K562 (cell line): ENCODE measurements around the gene LIMCH1. TPM values are rescaled to one million over a fixed set of nuclear protein-coding genes. Genes with fewer than 3 reads are reported as not detected.

Source experiments
- ATAC-seq: fragments of 200-7000 bp; cut with Tn5 transposase; 3 replicates; pipeline ENCODE4 v1.9.1; 2020; ENCODE audit warnings: moderate library complexity
- BruUV-seq: library from RNA; stranded (reverse); fragments of 400-500 nt; replicated peaks from 2 replicates; lab custom pipeline; 2021; lab: Mats Ljungman, UMichigan
- CTCF ChIA-PET: fragments of 300-600 bp; formaldehyde crosslinking; extraction: SDS; loops from one replicate; lab custom pipeline; 2021; ENCODE audit warnings: low intra/inter-chr PET ratio; lab: Yijun Ruan, JAX
- POLR2A ChIA-PET: fragments of 300-600, 350-650 bp; sonication (Branson Sonifier 250); formaldehyde crosslinking; extraction: SDS; loops from one replicate; lab custom pipeline; 2021; ENCODE audit warnings: antibody characterized with exemption, inconsistent platforms; lab: Yijun Ruan, JAX
- DNase-seq, 4 experiments: peaks; one replicate each; pipeline versions ENCODE4 v3.0.0 to v3.0.0-alpha.2; 2011 to 2018; ENCODE audit warnings: low spot score in 3 of 4, mixed read lengths in 3 of 4; ENCODE audit errors: extremely low read depth in 1 of 4
- FAIRE-seq: peaks from 2 replicates; lab custom pipeline; 2011; peaks lifted over from hg19 to GRCh38; lab: Jason Lieb, UNC
- H2AFZ ChIP-seq: 2 replicates; pipeline ENCODE4 v1.6.0; 2011; ENCODE audit warnings: low read depth, low read length, control low read depth, inconsistent platforms
- H3K27ac ChIP-seq: fragments of 200-600 bp; 3 replicates; pipeline ENCODE4 v1.8.0; 2011; ENCODE audit warnings: low read depth, mild to moderate bottlenecking, control low read depth, inconsistent platforms, low read length, moderate library complexity, mixed read lengths; ENCODE audit errors: extremely low read depth
- H3K27me3 ChIP-seq, 2 experiments: fragments of 300-600 bp in 1 of 2; 2 replicates in 1 of 2; 3 replicates in 1 of 2; pipeline versions ENCODE4 v1.6.0 to v1.8.0; 2011; ENCODE audit warnings: inconsistent platforms in 2 of 2, low read length in 2 of 2, mild to moderate bottlenecking in 1 of 2, mixed read lengths in 1 of 2, moderate library complexity in 1 of 2; ENCODE audit not compliant: control insufficient read depth in 2 of 2, insufficient read depth in 2 of 2
- H3K36me3 ChIP-seq: fragments of 300-600 bp; 3 replicates; pipeline ENCODE4 v1.8.0; 2011; ENCODE audit warnings: mild to moderate bottlenecking, low read length, inconsistent platforms; ENCODE audit not compliant: control insufficient read depth, insufficient read depth
- H3K4me1 ChIP-seq, 2 experiments: fragments of 200-600 bp in 1 of 2; replicated peaks in 1 of 2; 2 replicates in 1 of 2; 3 replicates in 1 of 2; pipeline versions ENCODE4 v1.5.1 to v1.8.0; 2011; ENCODE audit warnings: inconsistent platforms in 2 of 2, low read length in 2 of 2, mild to moderate bottlenecking in 1 of 2, mixed read lengths in 1 of 2, moderate library complexity in 1 of 2; ENCODE audit not compliant: control insufficient read depth in 2 of 2, insufficient read depth in 2 of 2
- H3K4me2 ChIP-seq: 2 replicates; pipeline ENCODE4 v1.6.1; 2011; ENCODE audit warnings: low read length, control low read depth, inconsistent platforms, mixed read lengths; ENCODE audit not compliant: insufficient read depth
- H3K4me3 ChIP-seq: fragments of 200-600 bp; sonication (generic), shearing (Covaris generic); 2 replicates; pipeline ENCODE4 v1.5.1; 2016; ENCODE audit warnings: control low read depth, inconsistent platforms
- H3K79me2 ChIP-seq: fragments of 200-600 bp; 3 replicates; pipeline ENCODE4 v1.8.0; 2011; ENCODE audit warnings: low read length, inconsistent platforms; ENCODE audit not compliant: control insufficient read depth, insufficient read depth
- H3K9ac ChIP-seq, 2 experiments: 2 replicates each; pipeline versions ENCODE4 v1.6.0 to v1.6.1; 2011; ENCODE audit warnings: low read depth in 2 of 2, low read length in 2 of 2, control low read depth in 1 of 2, inconsistent platforms in 1 of 2, mild to moderate bottlenecking in 1 of 2, mixed read lengths in 1 of 2; ENCODE audit not compliant: insufficient read depth in 1 of 2
- H3K9me1 ChIP-seq: one replicate; pipeline ENCODE4 v1.6.0; 2011; ENCODE audit warnings: inconsistent platforms, mild to moderate bottlenecking, low read length, moderate library complexity; ENCODE audit not compliant: control insufficient read depth, insufficient read depth
- H3K9me3 ChIP-seq: replicated peaks from 2 replicates; pipeline ENCODE4 v1.5.1; 2011; ENCODE audit warnings: low read depth, low read length, inconsistent platforms; ENCODE audit not compliant: control insufficient read depth, insufficient read depth
- H4K20me1 ChIP-seq: replicated peaks from 2 replicates; pipeline ENCODE4 v1.6.1; 2011; ENCODE audit warnings: low read length, inconsistent platforms, mixed read lengths; ENCODE audit not compliant: control insufficient read depth, insufficient read depth
- CBX3 ChIP-seq, 2 experiments: IDR thresholded peaks; 1 replicate in 1 of 2; 2 replicates in 1 of 2; pipeline ENCODE4 v1.6.1; 2012; ENCODE audit warnings: inconsistent platforms in 2 of 2, low read length in 2 of 2, borderline replicate concordance in 1 of 2, control low read depth in 1 of 2
- CREB5 ChIP-seq: fragments of 250-450 bp; sonication (Bioruptor Pico); IDR thresholded peaks from 2 replicates; pipeline ENCODE4 v1.5.0; 2020; ENCODE audit warnings: mild to moderate bottlenecking
- ELF2 ChIP-seq: fragments of 250-450 bp; sonication (Bioruptor Pico); IDR thresholded peaks from 2 replicates; pipeline ENCODE4 v1.5.0; 2021; ENCODE audit warnings: mild to moderate bottlenecking
- HMBOX1 ChIP-seq: sonication (generic); IDR thresholded peaks from 2 replicates; pipeline ENCODE4 v1.6.1; 2016
- HMGXB4 ChIP-seq: sonication (generic); formaldehyde crosslinking; IDR thresholded peaks from 2 replicates; pipeline ENCODE4 v1.8.1; 2023; ENCODE audit warnings: mild to moderate bottlenecking, missing genetic modification reagents
- KLF16 ChIP-seq: IDR thresholded peaks from 2 replicates; pipeline ENCODE4 v1.6.1; 2016; ENCODE audit warnings: antibody characterized with exemption
- LEF1 ChIP-seq: fragments of 450-650 bp; IDR thresholded peaks from 2 replicates; pipeline ENCODE4 v1.6.1; 2016; ENCODE audit warnings: mild to moderate bottlenecking
- NR4A1 ChIP-seq, 2 experiments: fragments of 250-450 bp in 1 of 2; fragments of 450-650 bp in 1 of 2; sonication (Bioruptor Pico) in 1 of 2; IDR thresholded peaks; 2 replicates each; pipeline versions ENCODE4 v1.4.0 to v1.6.1; 2016 to 2020; ENCODE audit warnings: mild to moderate bottlenecking in 2 of 2, missing compliant biosample characterization in 1 of 2, missing genetic modification characterization in 1 of 2, moderate library complexity in 1 of 2
- PBX2 ChIP-seq, 2 experiments: IDR thresholded peaks in 1 of 2; conservative IDR thresholded peaks in 1 of 2; 2 replicates each; pipeline ENCODE4 v1.6.1; 2016; ENCODE audit warnings: low read depth in 2 of 2, mild to moderate bottlenecking in 1 of 2, missing compliant biosample characterization in 1 of 2, missing genetic modification characterization in 1 of 2, moderate library complexity in 1 of 2
- THRB ChIP-seq: fragments of 450-650 bp; formaldehyde crosslinking; conservative IDR thresholded peaks from 2 replicates; pipeline ENCODE4 v1.4.0; 2022; ENCODE audit warnings: mild to moderate bottlenecking, missing genetic modification characterization
- USF1 ChIP-seq: sonication (generic); formaldehyde crosslinking; IDR thresholded peaks from 2 replicates; pipeline ENCODE4 v1.9.0; 2022; ENCODE audit warnings: mild to moderate bottlenecking, missing genetic modification reagents
- WGBS: fragments of 100-300 bp; shearing (Covaris generic); methylation state at CpG from one replicate; pipeline ENCODE4 v1.1.6; 2016; ENCODE audit warnings: low coverage, mixed read lengths; ENCODE audit not compliant: insufficient coverage; ENCODE audit errors: missing lambda C conversion rate; 5-methylcytosine and 5-hydroxymethylcytosine counted together
- in situ Hi-C: fragments of 300-500 bp; cut with MboI; formaldehyde crosslinking; loops from 4 replicates; pipeline ENCODE4 v1.15.0; 2018; ENCODE audit warnings: inconsistent platforms, mixed read lengths
- intact Hi-C: fragments of 100-400 bp; cut with micrococcal nuclease; formaldehyde crosslinking; loops from 2 replicates; pipeline ENCODE4 v1.14.2; 2022
- polyA plus RNA-seq, 8 experiments: library from polyadenylated mRNA; depleted of rRNA in 4 of 8; stranded (reverse) in 5 of 8; unstranded in 3 of 8; fragments of >200 nt; fragmentation: Nextera tagmentation in 2 of 8; fragmentation: Illumina TruSeq in 1 of 8; extraction: Ambion mirVana in 2 of 8; extraction: Trizol in 1 of 8; gene quantifications; 2 replicates each; pipeline versions ENCODE4 v1.2.1 to v1.2.3, GENCODE V29; 2011 to 2014; ENCODE audit warnings: inconsistent platforms in 1 of 8, missing spikeins in 1 of 8
- total RNA-seq, 7 experiments: library from RNA; depleted of rRNA in 6 of 7; stranded (reverse); fragments of >200 nt in 6 of 7; fragmentation: Illumina TruSeq in 2 of 7; extraction: Trizol in 2 of 7; gene quantifications; 2 replicates each; pipeline versions ENCODE4 v1.2.1 to v1.2.3, GENCODE V29; 2011 to 2021; ENCODE audit warnings: low replicate concordance in 1 of 7

Gene LIMCH1
- total and polyA plus RNA-seq, 9 of the 15 experiments (the other 6 are each of a cell fraction or from before 2014, with no cell fraction given), result 0.35 TPM; not detected in 8

GRCh38 chr4:41653523-41653922 lies 115.6 kb downstream of the LIMCH1 start:
- intact Hi-C loops, result no loop called here
- in situ Hi-C loops, result loop anchor here (10.0 kb wide), 1 partner anchor 369 kb away; no protein-coding TSS in a partner anchor
- no peak for TF ChIP-seq LEF1
- TF ChIP-seq THRB (CRISPR knock-in tag), result no peak
- no peak for TF ChIP-seq PBX2 (CRISPR knock-in tag; IDR thresholded peaks at IDR 0.05; ENCODE audit: low read depth)
- no peak for TF ChIP-seq PBX2 (tag; conservative IDR thresholded peaks at IDR 0.05; ENCODE audit: low read depth)
- TF ChIP-seq ELF2 (CRISPR knock-in tag), result no peak
- TF ChIP-seq KLF16, result no peak
- no peak for TF ChIP-seq USF1
- no peak for TF ChIP-seq HMGXB4 (CRISPR knock-in tag)
- no peak for TF ChIP-seq NR4A1 (CRISPR knock-in tag; IDR thresholded peaks at IDR 0.05)
- no peak for TF ChIP-seq NR4A1 (tag; IDR thresholded peaks at IDR 0.05)
- TF ChIP-seq HMBOX1, result no peak
- no peak for TF ChIP-seq CBX3 (IDR thresholded peaks at IDR 0.05; ENCODE audit: borderline replicate concordance in 1 of 2, low read length in 2 of 2)
- TF ChIP-seq CREB5 (CRISPR knock-in tag), result no peak

More at GRCh38 chr4:41653523-41653922, 115.6 kb downstream of the LIMCH1 start:
- CTCF ChIA-PET, result no interaction called here
- BruUV-seq, result no TSS peak
- H3K27me3 ChIP-seq, result peaks cover 0 to 6% of the 10 kb centered on the region in 2 experiments; a peak in 3 of 5 replicates
- WGBS, result 1% methylated on average over 6 of the region's 6 CpGs
- no peaks in the 10 kb centered on the region for H3K79me2 ChIP-seq
- no peaks in the 10 kb centered on the region for H3K9me1 ChIP-seq
- DNase-seq (no peak), FAIRE-seq (no peak), ATAC-seq (no peak)
- no peak overlapping the region for H3K27ac ChIP-seq
- no peaks in the 10 kb centered on the region for H3K4me1 ChIP-seq
- no peaks in the 10 kb centered on the region for H3K9me3 ChIP-seq
- H4K20me1 ChIP-seq, result no peaks in the 10 kb centered on the region
- no peak overlapping the region for H3K4me3 ChIP-seq
- H3K9ac ChIP-seq, result no peak overlapping the region; a peak in 1 of 4 replicates
- POLR2A ChIA-PET, result no interaction called here
- H3K4me2 ChIP-seq, result no peak overlapping the region
- no peak overlapping the region for H2AFZ ChIP-seq
- no peaks in the 10 kb centered on the region for H3K36me3 ChIP-seq
